Activated T-cell treated with anti-CD3 and anti-CD28 coated beads for 24 hours (primary cell): ENCODE results near the gene TXNRD3.
A peak's percentile ranks its signal among the peaks of the same experiment; 100 is the strongest.

Experiments
- DNase-seq: peaks from one replicate; pipeline ENCODE4 v3.0.0-alpha.2; 2020; ENCODE audit warnings: low read depth

Gene TXNRD3

GRCh38 chr3:126654571-126655383 is at the start of gene TXNRD3:
Gene TXNRD3 (minus strand): TSS chr3:126655124.
- DNase-seq: peak; percentile 70

GRCh38 chr3:126703512-126704493 is 48.9 kb upstream of the TXNRD3 start, which contains the start of gene CHCHD6:
Gene CHCHD6 (plus strand): TSS chr3:126704240. CDS start chr3:126704313, 73 bp downstream.
- DNase-seq: peak; percentile 94

GRCh38 chr3:126699011-126699410 is 44.1 kb upstream of the TXNRD3 start:
- no peak for DNase-seq

GRCh38 chr3:126696701-126697267 is 41.9 kb upstream of the TXNRD3 start:
- DNase-seq: no peak

GRCh38 chr3:126693921-126694320 is 39.0 kb upstream of the TXNRD3 start:
- no peak for DNase-seq

GRCh38 chr3:126692858-126693257 is 37.9 kb upstream of the TXNRD3 start:
- no peak for DNase-seq

- no peak for DNase-seq
These were observed 36.8 kb upstream of the TXNRD3 start for GRCh38 chr3:126691765-126692164.

- DNase-seq: no peak
These were observed 30.6 kb upstream of the TXNRD3 start for GRCh38 chr3:126685493-126685892.

GRCh38 chr3:126685021-126685420 is 30.1 kb upstream of the TXNRD3 start:
- no peak for DNase-seq

- DNase-seq: no peak
These were observed 29.4 kb upstream of the TXNRD3 start for GRCh38 chr3:126684218-126684751.

GRCh38 chr3:126683069-126683468 is 28.1 kb upstream of the TXNRD3 start:
- no peak for DNase-seq

GRCh38 chr3:126682009-126682408 is 27.1 kb upstream of the TXNRD3 start:
- no peak for DNase-seq

GRCh38 chr3:126680667-126681055 is 25.7 kb upstream of the TXNRD3 start:
- DNase-seq: no peak

GRCh38 chr3:126679831-126680666 is 25.1 kb upstream of the TXNRD3 start:
- no peak for DNase-seq

GRCh38 chr3:126679318-126679751 is 24.4 kb upstream of the TXNRD3 start:
- DNase-seq: peak; percentile 73

- DNase-seq: no peak
These were observed 23.9 kb upstream of the TXNRD3 start for GRCh38 chr3:126678693-126679317.

- DNase-seq: no peak
These were observed 23.1 kb upstream of the TXNRD3 start for GRCh38 chr3:126677862-126678503.

- no peak for DNase-seq
These were observed 22.2 kb upstream of the TXNRD3 start for GRCh38 chr3:126676919-126677705.

GRCh38 chr3:126672741-126673140 is 17.8 kb upstream of the TXNRD3 start:
- no peak for DNase-seq
